Middle frontal gyrus (tissue), 1 donor: ENCODE data around the gene HHAT.
"Not testable (repeated sequence)": the region's sequence is repeated elsewhere in the genome, so short reads cannot be mapped to it uniquely, and the experiment has no call there.

Experiments
- DNase-seq: peaks from one replicate; pipeline ENCODE4 v3.0.0-alpha.2; 2015; ENCODE audit warnings: low spot score; ENCODE audit errors: extremely low spot score

HHAT gene

DNA sequence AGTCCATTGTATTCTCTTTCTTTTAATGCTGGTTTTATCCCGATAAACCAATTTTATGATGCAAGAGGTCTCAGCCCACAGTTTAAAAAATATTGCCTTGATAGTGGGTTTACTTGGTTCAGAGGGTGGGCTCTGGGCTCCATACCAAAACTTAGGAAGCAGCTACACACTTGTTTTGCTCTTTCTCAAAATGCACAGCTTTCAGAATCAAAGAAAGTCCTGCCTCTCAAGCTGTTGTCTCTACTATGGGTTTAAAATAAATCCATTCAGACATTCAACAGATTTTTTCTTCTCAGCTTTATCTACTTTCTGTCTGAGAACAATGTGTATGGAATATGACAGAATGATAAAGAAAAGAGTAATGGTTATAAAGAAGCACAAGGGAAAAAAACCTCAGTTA lies 14.8 kb upstream of the HHAT start:
- no peak for DNase-seq

- no peak for DNase-seq
Measured at GRCh38 chr1:210315529-210315928, 13.2 kb upstream of the HHAT start.

DNA sequence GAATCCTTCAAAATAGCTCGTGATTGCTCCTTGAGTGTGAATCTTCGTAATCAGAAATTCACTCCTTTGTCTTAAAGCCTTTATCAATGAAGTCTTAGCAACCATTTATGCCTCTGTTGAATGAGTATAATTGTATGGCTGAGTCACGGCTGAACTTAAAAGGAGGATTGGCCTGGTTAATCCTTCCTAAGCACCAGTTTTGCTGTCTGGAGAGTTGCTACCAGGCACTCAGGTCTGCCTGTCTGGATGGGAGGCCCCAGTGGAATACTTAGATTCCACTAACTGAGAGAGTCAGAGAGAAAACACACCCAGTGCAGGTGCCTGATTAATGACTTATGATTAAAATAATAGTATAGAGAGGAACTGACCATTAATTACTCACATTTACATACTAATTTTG lies 7.6 kb upstream of the HHAT start:
- no peak for DNase-seq

GRCh38 chr1:210321552-210321951 lies 7.2 kb upstream of the HHAT start:
- no peak for DNase-seq

DNA sequence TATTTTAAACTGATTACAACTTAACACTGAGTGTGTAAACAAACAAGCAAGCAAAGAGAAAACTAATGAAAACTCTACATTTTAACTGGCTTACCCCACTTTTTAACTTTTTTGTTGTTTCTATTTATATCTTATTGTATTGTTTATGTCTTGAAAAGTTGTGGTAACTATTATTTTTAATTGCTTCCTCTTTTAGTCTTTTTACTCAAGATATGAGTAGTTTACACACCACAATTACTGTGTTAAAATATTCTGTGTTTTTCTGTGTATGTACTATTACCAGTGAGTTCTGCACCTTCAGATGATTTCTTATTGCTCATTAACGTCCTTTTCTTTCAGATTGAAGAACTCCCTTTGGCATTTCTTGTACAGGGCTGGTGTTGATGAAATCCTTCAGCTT lies 4.7 kb upstream of the HHAT start:
- DNase-seq, result no peak

- DNase-seq, result no peak
Measured at GRCh38 chr1:210325026-210325670, 3.6 kb upstream of the HHAT start.

DNA sequence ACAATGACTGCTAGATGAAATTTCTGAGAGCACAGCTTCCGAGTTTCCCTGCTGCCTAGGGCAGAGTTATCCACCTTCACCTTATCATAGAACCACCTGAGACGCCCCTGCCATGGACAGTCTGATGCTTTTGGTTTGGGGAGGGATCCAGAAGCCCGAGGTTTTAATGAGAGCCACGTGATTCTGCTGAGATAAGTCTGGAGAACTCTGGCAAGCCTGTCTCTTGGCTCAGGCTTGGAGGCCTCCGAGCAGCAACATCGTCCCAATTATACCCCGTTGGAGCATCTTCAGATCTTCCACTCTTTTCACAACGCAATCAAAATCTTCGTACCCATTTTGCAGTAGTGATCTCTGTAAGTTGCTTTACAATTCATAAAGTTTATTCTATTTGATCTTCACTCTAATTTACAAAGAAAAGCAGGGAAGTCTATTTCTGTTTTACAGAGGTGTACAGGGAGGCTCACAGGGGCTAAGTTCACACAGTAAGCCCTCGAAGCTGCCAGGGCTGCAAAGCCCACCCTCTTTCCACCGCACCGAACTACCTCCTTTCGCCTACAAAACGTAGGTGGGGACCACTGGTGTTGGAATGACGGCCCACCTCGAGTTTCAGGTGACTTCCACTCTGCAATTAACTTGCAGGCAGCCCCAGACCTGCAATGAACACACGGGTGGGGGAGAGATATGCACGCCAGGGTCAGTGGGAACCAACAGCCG lies 513 bp upstream of the HHAT start:
- no peak for DNase-seq

DNA sequence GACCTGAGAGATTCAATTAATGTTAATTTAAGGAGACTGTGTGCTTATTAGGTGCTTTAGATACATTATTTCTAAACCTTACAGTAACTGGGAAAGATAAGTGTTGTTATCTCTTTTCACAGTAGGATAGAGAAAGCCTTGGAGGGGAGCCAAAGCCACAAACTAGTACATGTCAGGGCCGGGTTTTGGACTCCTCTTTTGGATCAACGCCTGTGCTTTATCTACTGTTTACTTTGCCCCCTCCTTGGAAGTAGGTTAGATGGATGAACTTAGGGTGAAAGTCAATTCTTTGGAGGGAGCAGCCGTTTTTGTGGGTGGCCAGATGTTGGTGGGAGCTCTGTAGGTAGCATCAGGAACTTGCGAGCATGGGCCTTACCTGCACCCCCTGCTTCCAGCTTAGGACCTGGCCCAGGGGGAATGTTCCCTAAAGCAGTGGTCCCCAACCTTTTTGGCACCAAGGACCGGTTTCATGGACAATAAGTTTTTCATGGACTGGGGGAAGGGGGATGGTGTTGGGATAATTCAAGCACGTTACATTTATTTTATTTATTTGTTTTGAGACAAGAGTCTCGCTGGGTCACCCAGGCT lies 1.7 kb downstream of the HHAT start:
- DNase-seq, result no peak

DNA sequence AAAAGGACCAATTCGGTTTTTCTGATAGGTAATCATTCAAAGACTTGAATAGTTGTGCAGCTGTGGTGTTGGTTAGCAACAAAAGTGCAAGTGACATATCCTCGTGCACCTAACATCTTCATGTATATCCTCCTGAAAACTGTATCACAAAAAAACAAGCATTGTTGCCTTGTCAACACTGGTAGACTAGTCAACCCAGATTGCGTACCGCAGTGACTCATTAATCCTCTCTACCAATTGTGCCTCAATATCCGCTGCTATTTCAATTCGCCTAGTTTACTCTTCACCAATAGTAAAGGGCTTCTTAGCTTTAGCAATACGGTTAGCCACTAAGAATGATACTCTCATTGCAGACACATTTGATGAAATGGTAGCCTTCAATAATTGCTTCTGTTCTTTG lies 3.5 kb downstream of the HHAT start:
- DNase-seq, result no peak

GRCh38 chr1:210332719-210333398 lies 4.2 kb downstream of the HHAT start:
- no peak for DNase-seq

DNA sequence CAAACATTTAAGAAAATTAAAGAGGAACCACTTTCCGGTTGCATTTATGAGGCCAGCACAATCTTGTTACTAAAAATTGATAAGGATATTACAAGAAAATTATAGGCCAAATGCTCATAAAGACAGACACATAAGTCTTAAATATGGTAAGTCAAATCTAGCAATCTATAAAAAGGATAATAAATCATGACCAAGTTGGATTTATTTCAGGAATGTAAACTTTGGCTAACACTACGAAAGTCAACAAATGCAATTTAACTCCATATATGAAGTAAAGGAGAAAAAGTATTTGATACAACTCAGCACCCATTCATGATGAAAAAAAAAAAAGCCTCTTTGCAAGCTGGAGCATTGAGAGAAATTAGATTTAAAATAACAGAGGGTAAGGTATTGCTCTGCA lies 6.3 kb downstream of the HHAT start:
- DNase-seq, result no peak

DNA sequence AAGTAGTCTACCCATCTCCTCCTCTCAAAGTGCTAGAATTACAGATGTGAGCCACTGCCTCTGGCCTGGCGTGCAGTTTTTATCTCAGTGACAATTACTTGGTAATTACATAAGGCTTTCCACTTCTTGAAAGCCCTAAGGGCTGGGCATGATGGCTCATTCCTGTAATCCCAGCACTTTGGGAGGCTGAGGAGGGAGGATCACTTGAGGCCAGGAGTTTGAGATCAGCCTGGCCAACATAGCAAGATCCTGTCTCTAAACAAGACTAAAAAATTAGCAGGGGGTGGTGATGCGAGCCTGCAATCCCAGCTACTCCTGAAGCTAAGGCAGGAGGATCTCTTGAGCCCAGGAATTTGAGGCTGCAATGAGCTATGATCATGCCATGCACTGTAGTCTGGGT lies 7.7 kb downstream of the HHAT start:
- no peak for DNase-seq

DNA sequence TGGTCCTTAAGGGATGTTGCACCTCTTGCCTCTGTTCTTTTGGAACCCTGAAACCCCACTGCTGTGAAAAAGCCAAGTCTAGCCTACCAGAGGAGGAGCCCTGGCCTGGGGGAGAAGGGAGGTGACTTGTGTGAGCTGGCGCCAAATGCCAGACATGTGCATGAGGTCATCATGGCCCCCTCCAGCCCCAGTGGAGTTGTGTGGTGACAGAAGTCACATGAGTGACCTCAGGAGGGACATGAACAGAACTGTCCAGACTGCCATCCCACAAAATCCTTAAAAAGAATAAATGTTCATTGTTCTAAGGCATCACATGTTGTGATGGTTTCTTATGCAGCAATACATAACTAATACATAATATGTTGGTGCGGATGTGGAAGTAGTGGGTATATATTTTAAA lies 10.8 kb downstream of the HHAT start:
- DNase-seq, result no peak

DNA sequence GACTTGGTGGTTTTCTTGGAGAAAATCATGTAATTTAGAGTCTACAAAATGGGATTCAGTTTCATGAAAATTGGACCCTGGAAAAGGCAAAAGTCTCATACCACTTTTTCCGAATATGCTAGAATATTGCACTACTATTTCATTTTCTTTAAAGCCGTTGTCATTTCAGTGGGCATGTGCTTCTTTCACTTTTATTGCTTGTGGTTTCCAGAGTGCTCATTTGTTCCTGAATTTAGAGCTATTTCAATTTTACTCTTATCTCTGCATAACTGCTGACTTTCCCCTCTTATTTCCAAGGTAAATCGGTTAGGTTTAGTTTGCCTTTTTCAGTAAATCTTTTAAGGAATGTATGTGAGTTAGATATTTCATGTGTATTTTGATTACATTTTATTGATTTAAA lies 11.6 kb downstream of the HHAT start:
- DNase-seq, result no peak

DNA sequence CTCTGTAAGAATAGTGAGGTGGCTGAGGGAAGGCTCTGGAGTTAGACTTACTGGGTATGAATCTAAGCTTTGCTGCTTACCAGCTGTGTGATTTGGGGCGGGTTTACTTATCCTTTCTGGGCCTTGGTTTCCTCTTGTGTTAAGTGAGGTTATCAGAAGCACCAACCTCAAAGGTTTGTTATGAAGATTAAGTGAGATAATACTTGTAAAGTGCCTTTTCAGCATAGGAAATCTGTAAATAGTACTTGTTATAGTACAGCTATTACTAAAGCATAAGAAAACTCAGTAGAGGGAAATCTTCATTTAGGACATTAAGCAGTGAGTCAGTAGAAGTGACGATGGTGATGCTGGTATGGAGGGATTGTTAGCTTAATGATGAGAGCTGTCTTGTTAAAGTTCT lies 12.1 kb downstream of the HHAT start:
- DNase-seq, result no peak

DNA sequence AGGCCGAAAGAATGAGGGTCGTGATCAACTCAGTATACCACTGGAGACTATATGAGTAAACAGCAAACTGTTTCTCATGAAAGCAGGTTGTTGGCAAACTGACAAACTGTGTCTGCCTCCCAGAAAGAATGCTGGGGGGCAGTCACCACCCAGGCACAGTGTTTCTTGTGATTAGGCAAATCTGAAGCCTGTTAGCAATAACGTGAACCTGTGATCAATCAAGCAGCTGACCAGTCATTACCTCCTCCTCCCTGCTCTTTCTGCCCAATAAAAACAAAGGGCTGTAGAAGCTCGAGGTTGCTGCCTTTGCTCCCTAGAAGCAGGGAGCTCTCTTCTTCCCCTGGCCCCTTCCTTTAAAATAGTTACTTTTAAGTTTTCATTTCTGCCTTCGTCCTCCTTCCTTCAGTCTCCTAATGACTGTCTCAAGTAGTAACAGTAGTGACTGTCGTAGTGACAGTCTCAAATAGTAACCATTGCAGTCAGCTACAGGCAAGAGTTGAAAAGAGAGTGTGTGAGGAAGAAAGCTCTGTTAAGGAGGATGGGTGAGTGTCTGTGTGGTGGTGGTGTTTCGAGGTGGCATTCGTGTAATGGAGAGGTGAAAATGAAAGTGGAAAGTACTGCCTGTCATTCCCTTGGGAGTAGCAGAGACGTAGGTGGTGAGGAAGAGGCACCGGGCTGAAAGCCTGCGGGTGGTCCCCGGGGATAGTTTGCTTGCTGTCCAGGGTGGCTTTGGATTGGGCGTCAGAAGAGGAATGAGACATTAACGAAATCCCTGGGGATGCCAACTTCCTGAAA lies 14.5 kb downstream of the HHAT start:
- no peak for DNase-seq

- no peak for DNase-seq
Measured at GRCh38 chr1:210344706-210345105, 16.0 kb downstream of the HHAT start.

DNA sequence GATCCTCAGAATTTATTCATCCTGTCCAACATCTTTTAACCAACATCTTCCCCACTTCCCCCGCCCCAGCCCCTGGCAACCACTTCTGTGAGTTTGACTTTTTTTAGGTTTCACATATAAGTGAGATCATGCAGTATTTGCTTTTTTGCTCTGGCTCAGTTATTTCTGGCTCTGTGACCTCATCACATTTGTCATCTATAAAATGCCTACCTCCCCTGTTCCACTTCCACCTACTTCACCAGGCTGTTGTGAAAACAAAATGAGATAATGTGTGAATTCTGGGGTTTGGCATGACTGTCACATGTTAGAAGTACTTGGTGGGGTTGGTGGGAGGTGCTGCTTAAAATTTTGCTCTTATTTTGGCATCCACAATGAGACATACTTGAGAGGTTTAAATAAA lies 18.4 kb downstream of the HHAT start:
- DNase-seq, result peak; percentile 74

DNA sequence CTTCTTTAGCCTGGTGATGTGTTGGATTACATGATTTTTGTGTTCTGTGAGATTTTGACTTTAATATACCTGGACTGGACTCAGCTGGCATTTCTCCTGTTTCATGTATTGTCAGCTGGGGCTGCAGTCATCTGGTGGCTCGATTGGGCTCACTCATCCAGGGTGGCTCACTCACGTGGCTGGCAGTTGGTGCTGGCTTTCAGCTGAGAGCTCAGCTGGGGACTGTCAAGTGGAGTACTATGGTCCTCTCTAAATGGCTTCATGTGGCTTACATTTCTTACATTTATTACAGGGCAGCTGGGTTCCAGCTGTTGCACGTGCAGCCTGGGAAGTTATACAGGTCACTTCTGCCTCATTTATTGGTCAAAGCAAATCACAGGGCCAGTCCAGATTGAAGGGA lies 22.8 kb downstream of the HHAT start:
- no peak for DNase-seq

GRCh38 chr1:210352575-210352974 lies 23.9 kb downstream of the HHAT start:
- no peak for DNase-seq

- not testable (repeated sequence) for DNase-seq
Measured at GRCh38 chr1:210354305-210354704, 25.6 kb downstream of the HHAT start.

DNA sequence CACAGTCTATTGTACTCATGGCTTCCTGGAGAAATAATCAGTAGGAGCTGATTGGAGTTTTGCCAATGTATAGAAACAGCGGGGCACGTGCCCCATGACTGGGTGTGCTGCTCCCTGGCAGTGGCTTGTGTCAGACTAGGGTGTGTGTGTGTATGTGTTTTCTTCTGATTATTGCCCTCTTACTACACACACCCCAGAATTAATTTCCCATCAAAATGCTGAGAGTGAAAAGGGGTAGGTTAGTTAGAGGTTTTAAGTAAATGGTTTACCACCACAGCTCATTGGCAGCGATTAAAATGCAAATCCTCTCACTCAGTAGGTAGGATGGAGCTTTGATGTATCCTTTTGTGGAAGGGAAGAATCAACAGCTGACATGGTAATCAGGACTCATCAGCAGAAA lies 29.9 kb downstream of the HHAT start:
- DNase-seq, result no peak
